GM19468 (cell line): Measurements from ENCODE around the gene AHDC1.
"Not testable (repeated sequence)": the region's sequence is repeated elsewhere in the genome, so short reads cannot be mapped to it uniquely, and the experiment has no call there.

ENCODE experiments used
- ATAC-seq: cut with Tn5 transposase; IDR thresholded peaks from one replicate; pipeline ENCODE4 v1.9.1; 2021; ENCODE audit warnings: mild to moderate bottlenecking, moderate library complexity, moderate number of reproducible peaks; ENCODE audit not compliant: unreplicated experiment; ENCODE audit errors: extremely low read depth

Gene AHDC1

GRCh38 chr1:27555700-27556424 is 48.1 kb downstream of the AHDC1 start:
- ATAC-seq = no peak

- ATAC-seq = no peak
Measured at GRCh38 chr1:27554759-27555699, 48.9 kb downstream of the AHDC1 start.

- ATAC-seq = no peak
Measured at GRCh38 chr1:27554293-27554692, 49.7 kb downstream of the AHDC1 start.

- ATAC-seq = not testable (repeated sequence)
Measured at GRCh38 chr1:27553823-27554222, 50.1 kb downstream of the AHDC1 start.

GRCh38 chr1:27552911-27553420 is 51.0 kb downstream of the AHDC1 start:
- no peak for ATAC-seq

- no peak for ATAC-seq
Measured at GRCh38 chr1:27551953-27552312, 52.0 kb downstream of the AHDC1 start.

- no peak for ATAC-seq
Measured at GRCh38 chr1:27551170-27551952, 52.6 kb downstream of the AHDC1 start.

- ATAC-seq = no peak
Measured at GRCh38 chr1:27550510-27551169, 53.3 kb downstream of the AHDC1 start.

- no peak for ATAC-seq
Measured at GRCh38 chr1:27549807-27550408, 54.0 kb downstream of the AHDC1 start.

GRCh38 chr1:27548858-27549719 is 54.9 kb downstream of the AHDC1 start:
- no peak for ATAC-seq

- ATAC-seq = no peak
Measured at GRCh38 chr1:27548136-27548853, 55.6 kb downstream of the AHDC1 start.

GRCh38 chr1:27547220-27548116 is 56.5 kb downstream of the AHDC1 start:
- no peak for ATAC-seq

- ATAC-seq = no peak
Measured at GRCh38 chr1:27545876-27546275, 58.1 kb downstream of the AHDC1 start.

GRCh38 chr1:27545271-27545670 is 58.7 kb downstream of the AHDC1 start:
- no peak for ATAC-seq

GRCh38 chr1:27544834-27545233 is 59.1 kb downstream of the AHDC1 start:
- ATAC-seq = no peak

GRCh38 chr1:27543284-27543683 is 60.7 kb downstream of the AHDC1 start:
- ATAC-seq = no peak
